H9 (cell line): ENCODE results near the gene CDK6. TPM values are rescaled to one million over a fixed set of nuclear protein-coding genes. Genes with fewer than 3 reads are reported as not detected.

Source experiments
- DNase-seq: peaks from one replicate; pipeline ENCODE4 v3.0.0-alpha.2; 2017
- H2AFZ ChIP-seq: one replicate; pipeline ENCODE4 v1.6.1; 2013; ENCODE audit warnings: mild to moderate bottlenecking, low read length, control low read depth, moderate library complexity
- H2AK5ac ChIP-seq: 2 replicates; pipeline ENCODE4 v1.6.1; 2013; ENCODE audit warnings: low read length, control low read depth, mixed read lengths; ENCODE audit not compliant: insufficient read length
- H2BK120ac ChIP-seq: one replicate; pipeline ENCODE4 v1.6.1; 2013; ENCODE audit warnings: low read depth, mild to moderate bottlenecking, low read length, control low read depth, inconsistent platforms; ENCODE audit not compliant: poor library complexity, severe bottlenecking
- H2BK12ac ChIP-seq: 2 replicates; pipeline ENCODE4 v1.6.1; 2013; ENCODE audit warnings: low read length, control low read depth, mixed read lengths, low read depth; ENCODE audit not compliant: insufficient read length
- H2BK15ac ChIP-seq: 2 replicates; pipeline ENCODE4 v1.6.1; 2013; ENCODE audit warnings: low read depth, low read length, control low read depth
- H2BK20ac ChIP-seq: one replicate; pipeline ENCODE4 v1.6.1; 2013; ENCODE audit warnings: low read depth, mild to moderate bottlenecking, low read length, control low read depth, inconsistent platforms; ENCODE audit not compliant: poor library complexity, severe bottlenecking
- H2BK5ac ChIP-seq: 2 replicates; pipeline ENCODE4 v1.6.1; 2013; ENCODE audit warnings: low read length, control low read depth, mixed read lengths; ENCODE audit not compliant: insufficient read length
- H3K14ac ChIP-seq: 2 replicates; pipeline ENCODE4 v1.6.1; 2013; ENCODE audit warnings: low read length, control low read depth; ENCODE audit not compliant: insufficient read depth
- H3K18ac ChIP-seq: 2 replicates; pipeline ENCODE4 v1.6.1; 2013; ENCODE audit warnings: low read depth, mild to moderate bottlenecking, mixed read lengths, low read length, control low read depth; ENCODE audit not compliant: insufficient read length
- H3K23ac ChIP-seq: 2 replicates; pipeline ENCODE4 v1.6.1; 2013; ENCODE audit warnings: low read length, control low read depth, mixed read lengths, low read depth; ENCODE audit not compliant: insufficient read length
- H3K23me2 ChIP-seq: 2 replicates; pipeline ENCODE4 v1.6.1; 2013; ENCODE audit warnings: low read depth, mild to moderate bottlenecking, mixed read lengths, low read length, control low read depth; ENCODE audit not compliant: insufficient read length, poor library complexity, severe bottlenecking
- H3K27ac ChIP-seq: 2 replicates; pipeline ENCODE4 v1.5.1; 2013; ENCODE audit warnings: low read length, control low read depth, mixed read lengths, low read depth; ENCODE audit not compliant: insufficient read length
- H3K27me3 ChIP-seq: 2 replicates; pipeline ENCODE4 v1.6.1; 2013; ENCODE audit warnings: low read length, control low read depth, inconsistent platforms; ENCODE audit not compliant: insufficient read depth
- H3K4ac ChIP-seq: 2 replicates; pipeline ENCODE4 v1.6.1; 2013; ENCODE audit warnings: low read depth, mild to moderate bottlenecking, control low read depth, inconsistent platforms, low read length, moderate library complexity
- H3K4me1 ChIP-seq: 2 replicates; pipeline ENCODE4 v1.6.1; 2013; ENCODE audit warnings: low read length, control low read depth, inconsistent platforms; ENCODE audit not compliant: insufficient read depth
- H3K4me2 ChIP-seq: 2 replicates; pipeline ENCODE4 v1.6.1; 2013; ENCODE audit warnings: low read length, control low read depth, mixed read lengths; ENCODE audit not compliant: insufficient read length, insufficient read depth
- H3K56ac ChIP-seq: 2 replicates; pipeline ENCODE4 v1.6.1; 2013; ENCODE audit warnings: low read depth, mild to moderate bottlenecking, mixed read lengths, low read length, control low read depth; ENCODE audit not compliant: insufficient read length
- H3K79me1 ChIP-seq: 2 replicates; pipeline ENCODE4 v1.6.1; 2013; ENCODE audit warnings: low read depth, mild to moderate bottlenecking, moderate library complexity, low read length, control low read depth, inconsistent platforms; ENCODE audit not compliant: insufficient read depth, poor library complexity, severe bottlenecking
- H3K79me2 ChIP-seq: 2 replicates; pipeline ENCODE4 v1.6.1; 2013; ENCODE audit warnings: low read length, control low read depth, inconsistent platforms; ENCODE audit not compliant: insufficient read depth
- H3K9ac ChIP-seq: 2 replicates; pipeline ENCODE4 v1.6.1; 2013; ENCODE audit warnings: low read length, control low read depth, mixed read lengths; ENCODE audit not compliant: insufficient read length; ENCODE audit errors: extremely low read depth
- H3K9me3 ChIP-seq: one replicate; pipeline ENCODE4 v1.6.1; 2013; ENCODE audit warnings: low read depth, low read length, inconsistent platforms; ENCODE audit not compliant: control insufficient read depth
- H3T11ph ChIP-seq: one replicate; pipeline ENCODE4 v1.6.1; 2013; ENCODE audit warnings: mild to moderate bottlenecking, low read length, control low read depth, inconsistent platforms
- H4K20me1 ChIP-seq: one replicate; pipeline ENCODE4 v1.6.1; 2013; ENCODE audit not compliant: control insufficient read depth, insufficient read length, insufficient read depth
- H4K5ac ChIP-seq: 2 replicates; pipeline ENCODE4 v1.6.1; 2013; ENCODE audit warnings: low read depth, mild to moderate bottlenecking, mixed read lengths, low read length, control low read depth; ENCODE audit not compliant: insufficient read length
- H4K8ac ChIP-seq: replicated peaks from 2 replicates; pipeline ENCODE4 v1.6.1; 2013; ENCODE audit warnings: low read length, control low read depth, mixed read lengths, low read depth; ENCODE audit not compliant: insufficient read length
- H4K91ac ChIP-seq: 2 replicates; pipeline ENCODE4 v1.6.1; 2013; ENCODE audit warnings: low read depth, mild to moderate bottlenecking, moderate library complexity, mixed read lengths, low read length, control low read depth; ENCODE audit not compliant: insufficient read length
- H3K27ac Mint-ChIP-seq, 3 experiments: 2 replicates in 2 of 3; 3 replicates in 1 of 3; pipeline ENCODE4 v1.8.0; 2020 to 2021; ENCODE audit warnings: mixed read lengths in 3 of 3, mild to moderate bottlenecking in 1 of 3, moderate library complexity in 1 of 3
- H3K27me3 Mint-ChIP-seq: 2 replicates; pipeline ENCODE4 v1.8.0; 2021; ENCODE audit warnings: low read depth, mild to moderate bottlenecking, moderate library complexity, mixed read lengths
- H3K36me3 Mint-ChIP-seq, 3 experiments: 2 replicates in 2 of 3; 3 replicates in 1 of 3; pipeline ENCODE4 v1.8.0; 2020 to 2021; ENCODE audit warnings: low read depth in 3 of 3, mixed read lengths in 3 of 3; ENCODE audit not compliant: insufficient read depth in 1 of 3
- H3K4me1 Mint-ChIP-seq, 2 experiments: 2 replicates each; pipeline ENCODE4 v1.8.0; 2020; ENCODE audit warnings: mixed read lengths in 2 of 2
- H3K4me3 Mint-ChIP-seq, 2 experiments: 2 replicates in 1 of 2; 3 replicates in 1 of 2; pipeline ENCODE4 v1.8.0; 2020 to 2021; ENCODE audit warnings: mild to moderate bottlenecking in 2 of 2, mixed read lengths in 2 of 2, moderate library complexity in 1 of 2
- H3K9me3 Mint-ChIP-seq, 2 experiments: 2 replicates in 1 of 2; 3 replicates in 1 of 2; pipeline ENCODE4 v1.8.0; 2020; ENCODE audit warnings: mild to moderate bottlenecking in 2 of 2, mixed read lengths in 2 of 2, moderate library complexity in 1 of 2
- CTCF ChIP-seq: fragments of 200-600 bp; sonication (generic); conservative IDR thresholded peaks from 3 replicates; pipeline ENCODE4 v1.8.0; 2021; ENCODE audit warnings: antibody characterized with exemption, mild to moderate bottlenecking
- WGBS: extraction: QIAGEN DNeasy Blood & Tissue Kit; methylation state at CpG from one replicate; pipeline ENCODE4 v1.1.7; 2013; ENCODE audit warnings: missing lambda C conversion rate, low lambda C conversion rate, mixed read lengths; ENCODE audit not compliant: insufficient read length; ENCODE audit errors: extremely low coverage; 5-methylcytosine and 5-hydroxymethylcytosine counted together
- total RNA-seq: library from RNA; stranded (reverse); gene quantifications from 2 replicates; pipeline ENCODE4 v1.2.1, GENCODE V29; 2021

CDK6 gene
- total RNA-seq, 1 experiment from 2014 or later: 30.0 TPM

- no CpG with 5 or more reads among the region's 2 CpGs for WGBS
- peaks cover 2% of the 10 kb centered on the region for H3K79me1 ChIP-seq
- no peak overlapping the region for H3K4me2 ChIP-seq
- no peak for DNase-seq
- H2AK5ac ChIP-seq: no peak overlapping the region
- H3K23me2 ChIP-seq: no peaks in the 10 kb centered on the region
- H4K8ac ChIP-seq: no peak overlapping the region
- no peak overlapping the region for H4K5ac ChIP-seq
- no peaks in the 10 kb centered on the region for H3K9me3 ChIP-seq
- Mint-ChIP-seq H3K9me3 (no peaks in the 10 kb centered on the region), H3K4me3 (no peak overlapping the region), H3K4me1 (peaks cover 17 to 18% of the 10 kb centered on the region in 2 experiments), H3K36me3 (no peaks in the 10 kb centered on the region; a peak in 2 of 7 replicates), H3K27ac (no peak overlapping the region), H3K27me3 (no peaks in the 10 kb centered on the region)
- H2BK15ac ChIP-seq: no peak overlapping the region
- no peak overlapping the region for H3K56ac ChIP-seq
- no peak overlapping the region for H3K9ac ChIP-seq
- H2AFZ ChIP-seq: no peak overlapping the region
- no peak overlapping the region for H2BK20ac ChIP-seq
- no peak overlapping the region for H3K27ac ChIP-seq
- no peak overlapping the region for H3T11ph ChIP-seq
- H2BK12ac ChIP-seq: no peak overlapping the region
- H3K4me1 ChIP-seq: peaks cover 9% of the 10 kb centered on the region; the same call in 1 of the 2 replicates
- H2BK120ac ChIP-seq: no peak overlapping the region
- no peaks in the 10 kb centered on the region for H4K20me1 ChIP-seq
- no peak overlapping the region for H3K18ac ChIP-seq
- TF ChIP-seq CTCF: no peak
- no peaks in the 10 kb centered on the region for H3K27me3 ChIP-seq
- no peak overlapping the region for H3K23ac ChIP-seq
- H4K91ac ChIP-seq: no peak overlapping the region
- no peak overlapping the region for H3K4ac ChIP-seq
- no peak overlapping the region for H2BK5ac ChIP-seq
- H3K79me2 ChIP-seq: no peaks in the 10 kb centered on the region
- no peak overlapping the region for H3K14ac ChIP-seq
These were observed 28.4 kb downstream of the CDK6 start for GRCh38 chr7:92808006-92808405.
